GM23338 (cell line): ENCODE data around the gene IMPA2. TPM values are rescaled to one million over a fixed set of nuclear protein-coding genes. Genes with fewer than 3 reads are reported as not detected.

Source experiments
- ATAC-seq: fragments of 200-7000 bp; cut with Tn5 transposase; 3 replicates; pipeline ENCODE4 v1.9.1; 2020
- DNase-seq: peaks from one replicate; pipeline ENCODE4 v3.0.0-alpha.2; 2015; ENCODE audit warnings: low spot score
- H2AFZ ChIP-seq: fragments of 200-600 bp; sonication (generic); 2 replicates; pipeline ENCODE4 v1.8.0; 2016; ENCODE audit warnings: antibody characterized with exemption, mild to moderate bottlenecking, moderate library complexity
- H3F3A ChIP-seq: fragments of 200-600 bp; sonication (generic); replicated peaks from 2 replicates; pipeline ENCODE4 v1.8.0; 2017; ENCODE audit warnings: antibody characterized with exemption, mixed run types, low read depth
- H3K27ac ChIP-seq: fragments of 200-600 bp; sonication (generic); 2 replicates; pipeline ENCODE4 v1.6.1; 2016; ENCODE audit warnings: low read depth
- H3K27me3 ChIP-seq: fragments of 200-600 bp; sonication (generic); 2 replicates; pipeline ENCODE4 v1.8.0; 2016; ENCODE audit warnings: mild to moderate bottlenecking, mixed run types, moderate library complexity; ENCODE audit not compliant: insufficient read depth
- H3K36me3 ChIP-seq: fragments of 200-600 bp; sonication (generic); 2 replicates; pipeline ENCODE4 v1.8.0; 2016; ENCODE audit warnings: mild to moderate bottlenecking; ENCODE audit not compliant: insufficient read depth
- H3K4me1 ChIP-seq: fragments of 200-600 bp; sonication (generic); 2 replicates; pipeline ENCODE4 v1.8.0; 2016; ENCODE audit warnings: mild to moderate bottlenecking, moderate library complexity; ENCODE audit not compliant: insufficient read depth
- H3K4me2 ChIP-seq: fragments of 200-600 bp; sonication (generic); 2 replicates; pipeline ENCODE4 v1.7.1; 2017; ENCODE audit warnings: mixed run types
- H3K4me3 ChIP-seq: fragments of 200-600 bp; sonication (generic); 2 replicates; pipeline ENCODE4 v1.6.1; 2016; ENCODE audit warnings: mixed run types
- H3K79me2 ChIP-seq: fragments of 200-600 bp; sonication (generic); replicated peaks from 2 replicates; pipeline ENCODE4 v1.8.0; 2017; ENCODE audit warnings: mild to moderate bottlenecking; ENCODE audit not compliant: insufficient read depth
- H3K9me2 ChIP-seq: fragments of 200-600 bp; sonication (generic); 2 replicates; pipeline ENCODE4 v1.8.0; 2017; ENCODE audit not compliant: insufficient read depth
- H4K20me1 ChIP-seq: fragments of 200-600 bp; sonication (generic); replicated peaks from 2 replicates; pipeline ENCODE4 v1.8.0; 2017; ENCODE audit warnings: mild to moderate bottlenecking; ENCODE audit not compliant: insufficient read depth
- H3K27ac Mint-ChIP-seq: 2 replicates; pipeline ENCODE4 v1.8.0; 2020; ENCODE audit warnings: inconsistent platforms, mild to moderate bottlenecking, moderate library complexity, mixed read lengths
- H3K27me3 Mint-ChIP-seq: 3 replicates; pipeline ENCODE4 v1.8.0; 2022; ENCODE audit warnings: low read depth, mild to moderate bottlenecking, moderate library complexity, mixed read lengths, inconsistent platforms; ENCODE audit not compliant: insufficient read depth, poor library complexity
- H3K36me3 Mint-ChIP-seq: 3 replicates; pipeline ENCODE4 v1.8.0; 2021; ENCODE audit warnings: low read depth, mild to moderate bottlenecking, inconsistent platforms, moderate library complexity, mixed read lengths
- H3K4me1 Mint-ChIP-seq: 3 replicates; pipeline ENCODE4 v1.8.0; 2020; ENCODE audit warnings: mild to moderate bottlenecking, inconsistent platforms, mixed read lengths
- H3K4me3 Mint-ChIP-seq: 3 replicates; pipeline ENCODE4 v1.8.0; 2021; ENCODE audit warnings: moderate library complexity, mild to moderate bottlenecking, inconsistent platforms, mixed read lengths
- H3K9me3 Mint-ChIP-seq: 3 replicates; pipeline ENCODE4 v1.8.0; 2020; ENCODE audit warnings: moderate library complexity, mild to moderate bottlenecking, inconsistent platforms, mixed read lengths
- CREB1 ChIP-seq: fragments of 250-450 bp; sonication (Bioruptor Pico); IDR thresholded peaks from 2 replicates; pipeline ENCODE4 v1.5.0; 2020; ENCODE audit warnings: low read depth, mild to moderate bottlenecking, moderate library complexity
- EZH2 ChIP-seq: fragments of 200-600 bp; sonication (generic); IDR thresholded peaks from one replicate; pipeline ENCODE4 v1.8.0; 2017; ENCODE audit warnings: antibody characterized with exemption, mild to moderate bottlenecking, low read depth; ENCODE audit not compliant: unreplicated experiment
- JUNB ChIP-seq: IDR thresholded peaks from one replicate; pipeline ENCODE4 v1.6.1; 2016; ENCODE audit warnings: antibody characterized with exemption; ENCODE audit not compliant: unreplicated experiment
- NANOG ChIP-seq: IDR thresholded peaks from 2 replicates; pipeline ENCODE4 v1.6.1; 2016; ENCODE audit warnings: antibody characterized with exemption, borderline replicate concordance
- POLR2AphosphoS5 ChIP-seq: IDR thresholded peaks from 2 replicates; pipeline ENCODE4 v1.6.1; 2016; ENCODE audit warnings: antibody characterized with exemption, low read depth
- STAT1 ChIP-seq: IDR thresholded peaks from one replicate; pipeline ENCODE4 v1.6.1; 2016; ENCODE audit warnings: antibody characterized with exemption; ENCODE audit not compliant: unreplicated experiment
- ZNF331 ChIP-seq: fragments of 250-450 bp; sonication (Bioruptor Pico); IDR thresholded peaks from 2 replicates; pipeline ENCODE4 v1.5.0; 2020; ENCODE audit warnings: low read depth, mild to moderate bottlenecking, moderate library complexity
- polyA plus RNA-seq: library from polyadenylated mRNA; unstranded; fragments of >200 nt; fragmentation: Nextera tagmentation; extraction: Ambion mirVana; gene quantifications from 2 replicates; pipeline ENCODE4 v1.2.1, GENCODE V29; 2016
- total RNA-seq: library from RNA; depleted of rRNA; stranded (reverse); fragments of >200 nt; shearing (Covaris generic); gene quantifications from 2 replicates; pipeline ENCODE4 v1.2.3, GENCODE V29; 2014
- TF ChIP-seq, protein P1 (sequence below): IDR thresholded peaks from 2 replicates; pipeline ENCODE4 v1.6.1; 2016; ENCODE audit warnings: antibody characterized with exemption
- TF ChIP-seq, protein P2 (sequence below): IDR thresholded peaks from one replicate; pipeline ENCODE4 v1.6.1; 2018; ENCODE audit warnings: antibody characterized with exemption; ENCODE audit not compliant: unreplicated experiment
- TF ChIP-seq, protein P3 (sequence below), 2 experiments: fragments of 200-600 bp in 1 of 2; sonication (generic) in 1 of 2; conservative IDR thresholded peaks; 2 replicates each; pipeline versions ENCODE4 v1.5.1 to v1.6.1; 2016 to 2017; ENCODE audit warnings: antibody characterized with exemption in 2 of 2, low read depth in 2 of 2, mild to moderate bottlenecking in 2 of 2, moderate library complexity in 1 of 2

The IMPA2 gene
- total and polyA plus RNA-seq, 2 experiments from 2014 or later = 50.4 to 122 TPM

DNA sequence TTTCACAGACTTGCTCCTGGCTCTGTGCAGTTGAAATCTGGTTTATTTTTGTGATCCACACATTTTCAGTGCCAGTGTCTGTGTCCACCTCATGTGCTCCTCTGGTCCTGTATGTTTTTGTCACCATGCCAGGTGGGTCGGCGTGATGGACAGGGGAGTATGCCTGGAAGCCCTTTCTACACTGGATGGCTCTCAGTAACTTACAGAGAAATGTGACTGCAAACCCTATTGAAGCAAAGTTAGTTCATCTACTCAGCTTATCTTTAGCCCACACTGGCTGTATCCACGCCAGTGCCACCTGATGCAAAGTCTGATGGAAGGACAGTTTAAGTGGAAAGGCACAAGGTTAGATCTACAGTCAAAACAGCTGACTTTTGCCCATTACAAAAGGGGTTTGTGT, 4.3 kb downstream of the IMPA2 start:
- Mint-ChIP-seq H3K9me3 (0 out of 3 replicates have a peak, but pooled peaks cover 4% of the 10 kb centered on the region), H3K36me3 (peaks cover 8% of the 10 kb centered on the region), H3K27ac (no peak overlapping the region), H3K4me1 (peaks cover 73% of the 10 kb centered on the region), H3K4me3 (no peak overlapping the region), H3K27me3 (peaks cover 20% of the 10 kb centered on the region)
- H3K36me3 ChIP-seq = no peaks in the 10 kb centered on the region
- H4K20me1 ChIP-seq = peaks cover 51% of the 10 kb centered on the region
- no peaks in the 10 kb centered on the region for H3K9me2 ChIP-seq
- TF ChIP-seq NANOG (no peak), POLR2AphosphoS5 (no peak), CREB1 (CRISPR knock-in tag) (no peak), EZH2 (no peak), ZNF331 (CRISPR knock-in tag) (no peak), STAT1 (no peak), JUNB (no peak)
- TF ChIP-seq, protein P1, sequence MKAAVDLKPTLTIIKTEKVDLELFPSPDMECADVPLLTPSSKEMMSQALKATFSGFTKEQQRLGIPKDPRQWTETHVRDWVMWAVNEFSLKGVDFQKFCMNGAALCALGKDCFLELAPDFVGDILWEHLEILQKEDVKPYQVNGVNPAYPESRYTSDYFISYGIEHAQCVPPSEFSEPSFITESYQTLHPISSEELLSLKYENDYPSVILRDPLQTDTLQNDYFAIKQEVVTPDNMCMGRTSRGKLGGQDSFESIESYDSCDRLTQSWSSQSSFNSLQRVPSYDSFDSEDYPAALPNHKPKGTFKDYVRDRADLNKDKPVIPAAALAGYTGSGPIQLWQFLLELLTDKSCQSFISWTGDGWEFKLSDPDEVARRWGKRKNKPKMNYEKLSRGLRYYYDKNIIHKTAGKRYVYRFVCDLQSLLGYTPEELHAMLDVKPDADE = no peak
- TF ChIP-seq, protein P2, sequence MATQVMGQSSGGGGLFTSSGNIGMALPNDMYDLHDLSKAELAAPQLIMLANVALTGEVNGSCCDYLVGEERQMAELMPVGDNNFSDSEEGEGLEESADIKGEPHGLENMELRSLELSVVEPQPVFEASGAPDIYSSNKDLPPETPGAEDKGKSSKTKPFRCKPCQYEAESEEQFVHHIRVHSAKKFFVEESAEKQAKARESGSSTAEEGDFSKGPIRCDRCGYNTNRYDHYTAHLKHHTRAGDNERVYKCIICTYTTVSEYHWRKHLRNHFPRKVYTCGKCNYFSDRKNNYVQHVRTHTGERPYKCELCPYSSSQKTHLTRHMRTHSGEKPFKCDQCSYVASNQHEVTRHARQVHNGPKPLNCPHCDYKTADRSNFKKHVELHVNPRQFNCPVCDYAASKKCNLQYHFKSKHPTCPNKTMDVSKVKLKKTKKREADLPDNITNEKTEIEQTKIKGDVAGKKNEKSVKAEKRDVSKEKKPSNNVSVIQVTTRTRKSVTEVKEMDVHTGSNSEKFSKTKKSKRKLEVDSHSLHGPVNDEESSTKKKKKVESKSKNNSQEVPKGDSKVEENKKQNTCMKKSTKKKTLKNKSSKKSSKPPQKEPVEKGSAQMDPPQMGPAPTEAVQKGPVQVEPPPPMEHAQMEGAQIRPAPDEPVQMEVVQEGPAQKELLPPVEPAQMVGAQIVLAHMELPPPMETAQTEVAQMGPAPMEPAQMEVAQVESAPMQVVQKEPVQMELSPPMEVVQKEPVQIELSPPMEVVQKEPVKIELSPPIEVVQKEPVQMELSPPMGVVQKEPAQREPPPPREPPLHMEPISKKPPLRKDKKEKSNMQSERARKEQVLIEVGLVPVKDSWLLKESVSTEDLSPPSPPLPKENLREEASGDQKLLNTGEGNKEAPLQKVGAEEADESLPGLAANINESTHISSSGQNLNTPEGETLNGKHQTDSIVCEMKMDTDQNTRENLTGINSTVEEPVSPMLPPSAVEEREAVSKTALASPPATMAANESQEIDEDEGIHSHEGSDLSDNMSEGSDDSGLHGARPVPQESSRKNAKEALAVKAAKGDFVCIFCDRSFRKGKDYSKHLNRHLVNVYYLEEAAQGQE = no peak
- TF ChIP-seq, protein P3, sequence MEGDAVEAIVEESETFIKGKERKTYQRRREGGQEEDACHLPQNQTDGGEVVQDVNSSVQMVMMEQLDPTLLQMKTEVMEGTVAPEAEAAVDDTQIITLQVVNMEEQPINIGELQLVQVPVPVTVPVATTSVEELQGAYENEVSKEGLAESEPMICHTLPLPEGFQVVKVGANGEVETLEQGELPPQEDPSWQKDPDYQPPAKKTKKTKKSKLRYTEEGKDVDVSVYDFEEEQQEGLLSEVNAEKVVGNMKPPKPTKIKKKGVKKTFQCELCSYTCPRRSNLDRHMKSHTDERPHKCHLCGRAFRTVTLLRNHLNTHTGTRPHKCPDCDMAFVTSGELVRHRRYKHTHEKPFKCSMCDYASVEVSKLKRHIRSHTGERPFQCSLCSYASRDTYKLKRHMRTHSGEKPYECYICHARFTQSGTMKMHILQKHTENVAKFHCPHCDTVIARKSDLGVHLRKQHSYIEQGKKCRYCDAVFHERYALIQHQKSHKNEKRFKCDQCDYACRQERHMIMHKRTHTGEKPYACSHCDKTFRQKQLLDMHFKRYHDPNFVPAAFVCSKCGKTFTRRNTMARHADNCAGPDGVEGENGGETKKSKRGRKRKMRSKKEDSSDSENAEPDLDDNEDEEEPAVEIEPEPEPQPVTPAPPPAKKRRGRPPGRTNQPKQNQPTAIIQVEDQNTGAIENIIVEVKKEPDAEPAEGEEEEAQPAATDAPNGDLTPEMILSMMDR (conservative IDR thresholded peaks at IDR 0.05; ENCODE audit: low read depth in 2 of 2) = no peak
- no peak for DNase-seq
- peaks cover 63% of the 10 kb centered on the region for H3K4me1 ChIP-seq
- no peak overlapping the region for H3K27ac ChIP-seq
- no peak for ATAC-seq
- 0 out of 2 replicates have a peak overlapping the region, but pooled peaks have one; percentile 32 for H3K4me2 ChIP-seq
- H3K79me2 ChIP-seq = peaks cover 86% of the 10 kb centered on the region
- 0 out of 2 replicates have a peak, but pooled peaks cover 6% of the 10 kb centered on the region for H3F3A ChIP-seq
- H2AFZ ChIP-seq = no peak overlapping the region
- H3K4me3 ChIP-seq = no peak overlapping the region
- H3K27me3 ChIP-seq = no peaks in the 10 kb centered on the region
